A172 (cell line): ENCODE results near the gene AGFG2. TPM values are rescaled to one million over a fixed set of nuclear protein-coding genes. Genes with fewer than 3 reads are reported as not detected.

Experiments
- DNase-seq: peaks from one replicate; pipeline ENCODE4 v3.0.0-alpha.2; 2015; ENCODE audit warnings: low spot score
- total RNA-seq: library from RNA; depleted of rRNA; stranded (reverse); fragments of >200 nt; shearing (Covaris generic); gene quantifications from 2 replicates; pipeline ENCODE4 v1.2.3, GENCODE V29; 2014

Gene AGFG2
- total RNA-seq, 1 experiment from 2014 or later: 6.8 TPM

- no peak for DNase-seq
These were observed 46.7 kb downstream of the AGFG2 start, which contains the start of gene LRCH4 for GRCh38 chr7:100585511-100586265. LRCH4 (minus strand) TSS chr7:100586129; CDS start chr7:100586100, 29 bp downstream.

DNA sequence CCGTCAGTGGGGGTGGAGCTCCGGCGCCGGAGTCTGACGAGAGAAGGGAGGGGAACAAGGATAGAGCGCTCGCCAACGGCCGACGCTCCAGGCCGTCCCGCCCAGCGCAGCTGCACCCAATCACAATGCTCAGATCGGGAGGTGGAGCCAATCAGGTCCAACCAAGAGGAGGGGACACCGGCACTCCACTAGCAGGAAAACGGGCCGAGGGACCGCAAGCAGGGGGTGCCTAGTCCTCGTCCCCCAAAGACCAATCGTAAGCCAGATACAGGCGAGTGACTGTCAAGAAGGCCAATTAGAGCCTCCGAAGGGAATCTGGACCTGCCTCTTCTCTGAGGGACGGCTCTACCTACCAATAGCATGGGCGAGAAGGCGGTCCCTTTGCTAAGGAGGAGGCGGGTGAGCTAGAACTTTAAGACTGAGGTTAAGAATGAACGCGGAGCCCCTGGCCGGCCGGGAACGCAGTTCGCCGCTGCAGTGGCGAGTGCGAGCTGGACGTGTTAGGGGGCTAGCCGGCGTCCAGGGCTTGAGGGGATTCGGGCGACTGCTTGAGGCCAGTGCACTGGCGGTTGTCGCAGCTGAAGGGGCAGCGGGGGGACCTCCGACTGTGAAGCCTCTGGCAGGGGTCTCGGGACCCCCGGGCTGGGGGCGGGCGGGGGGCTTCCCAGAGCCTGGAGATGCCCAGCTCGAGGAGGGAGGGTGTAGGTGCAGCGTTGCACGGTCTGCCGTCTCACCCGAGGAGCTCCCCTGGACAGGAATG is 47.4 kb downstream of the AGFG2 start, which contains the start of gene FBXO24:
Gene FBXO24, plus strand, starts transcription at position 63 of the 760 bp plus-strand sequence. Its CDS starts 298 bp downstream, at position 361.
- peak; percentile 100 for DNase-seq

DNA sequence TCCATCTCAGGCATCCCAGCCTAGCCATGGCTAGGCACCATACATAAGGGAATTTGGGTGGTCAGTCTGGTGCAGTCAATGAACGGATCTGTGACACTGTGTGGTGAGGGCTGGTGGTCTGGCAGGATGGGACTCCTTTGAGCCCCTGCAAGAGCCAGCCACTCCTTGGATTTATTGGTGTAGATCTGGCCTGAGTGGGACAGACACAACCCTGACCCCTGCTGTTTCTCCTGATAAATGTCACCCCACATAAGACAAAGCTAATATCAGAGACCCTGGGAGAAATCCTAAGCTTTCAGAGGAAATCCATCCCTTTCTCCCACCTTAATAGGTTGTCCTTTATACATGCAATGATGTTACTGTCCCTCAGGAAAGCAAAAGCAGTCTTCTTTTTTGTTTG is 49.4 kb downstream of the AGFG2 start:
- no peak for DNase-seq

DNA sequence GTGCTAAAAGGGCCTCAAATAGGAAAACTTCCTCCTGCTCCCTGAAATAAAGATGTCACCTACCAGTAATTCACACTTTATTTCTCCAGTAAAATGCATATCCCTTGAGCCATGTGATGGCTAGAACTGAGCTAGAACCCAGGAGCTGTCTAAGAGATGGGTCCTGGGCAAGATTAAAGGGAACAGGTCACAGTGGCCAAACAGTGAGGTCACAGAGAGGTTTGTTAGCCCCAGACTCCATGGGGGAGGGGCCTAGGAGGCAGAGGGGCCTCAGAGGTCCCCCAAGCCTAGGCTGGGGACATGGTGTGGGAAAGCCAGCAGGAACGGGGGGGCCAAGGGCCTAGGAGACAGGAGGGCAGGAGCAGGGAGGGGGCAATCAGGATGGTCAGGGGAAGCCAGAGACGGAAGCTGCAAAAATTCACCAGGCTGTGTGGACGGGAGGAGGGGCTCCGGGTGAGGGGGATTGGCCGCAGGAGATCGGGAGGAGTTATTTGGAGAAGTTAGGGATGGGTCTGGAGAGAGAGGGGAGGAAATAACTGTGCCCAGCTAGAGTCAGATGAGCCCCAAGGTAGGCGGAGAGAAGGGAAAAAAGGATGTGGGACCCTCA is 50.4 kb downstream of the AGFG2 start:
- no peak for DNase-seq

DNA sequence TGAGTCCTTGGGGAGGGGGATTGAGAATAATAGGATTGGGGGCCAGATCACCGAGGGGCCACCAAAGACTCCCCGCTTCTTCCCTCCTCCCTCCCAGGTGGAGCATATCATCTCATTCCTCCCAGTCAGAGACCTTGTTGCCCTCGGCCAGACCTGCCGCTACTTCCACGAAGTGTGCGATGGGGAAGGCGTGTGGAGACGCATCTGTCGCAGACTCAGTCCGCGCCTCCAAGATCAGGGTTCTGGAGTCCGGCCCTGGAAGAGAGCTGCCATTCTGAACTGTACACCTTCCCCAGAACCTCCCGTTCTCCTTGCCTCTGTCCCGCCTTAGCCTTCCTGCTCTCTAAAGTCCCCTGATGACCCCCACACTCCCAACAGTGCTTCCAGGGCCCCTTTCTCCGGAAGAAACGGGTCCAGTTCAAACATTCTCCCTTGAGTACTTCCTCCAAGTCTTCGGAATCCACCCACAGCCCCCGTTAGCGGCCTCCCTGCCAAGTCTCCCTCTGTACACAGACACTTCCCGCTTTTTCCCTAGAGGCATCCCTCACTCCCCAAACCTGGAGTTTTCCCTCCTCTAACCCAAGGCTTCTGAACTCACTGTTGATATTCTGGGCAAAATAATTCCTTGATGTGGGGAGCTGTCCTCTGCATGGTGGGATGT is 51.2 kb downstream of the AGFG2 start:
- DNase-seq: no peak

DNA sequence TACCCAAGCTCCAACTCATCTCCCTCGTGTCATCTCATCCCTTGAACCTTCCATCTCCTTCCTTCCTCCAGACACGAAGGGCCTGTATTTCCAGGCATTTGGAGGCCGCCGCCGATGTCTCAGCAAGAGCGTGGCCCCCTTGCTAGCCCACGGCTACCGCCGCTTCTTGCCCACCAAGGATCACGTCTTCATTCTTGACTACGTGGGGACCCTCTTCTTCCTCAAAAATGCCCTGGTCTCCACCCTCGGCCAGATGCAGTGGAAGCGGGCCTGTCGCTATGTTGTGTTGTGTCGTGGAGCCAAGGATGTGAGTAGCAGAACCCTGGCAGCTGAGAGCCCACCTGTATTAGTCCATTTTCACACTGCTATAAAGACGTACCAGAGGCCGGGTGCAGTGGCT is 52.6 kb downstream of the AGFG2 start:
- no peak for DNase-seq

GRCh38 chr7:100595188-100595587 is 56.2 kb downstream of the AGFG2 start:
- no peak for DNase-seq

DNA sequence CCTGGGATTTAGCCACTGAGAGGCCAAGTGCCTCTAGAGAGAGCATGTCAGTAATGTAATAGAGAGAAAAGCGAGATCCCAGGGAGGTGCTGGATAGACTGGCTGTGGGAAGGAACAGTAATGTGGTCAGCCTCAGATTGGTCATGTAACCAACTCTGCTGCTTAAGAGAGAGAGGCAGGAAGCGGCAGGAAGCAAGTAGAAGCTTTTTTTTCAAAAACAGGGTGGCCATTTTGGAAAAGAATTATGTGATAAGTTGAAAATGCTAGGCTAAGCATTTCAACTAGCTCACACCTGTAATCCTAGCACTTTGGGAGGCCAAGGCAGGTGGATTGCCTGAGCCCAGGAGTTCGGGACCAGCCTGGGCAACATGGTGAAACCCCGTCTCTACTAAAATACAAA is 59.4 kb downstream of the AGFG2 start:
- peak; percentile 26 for DNase-seq

DNA sequence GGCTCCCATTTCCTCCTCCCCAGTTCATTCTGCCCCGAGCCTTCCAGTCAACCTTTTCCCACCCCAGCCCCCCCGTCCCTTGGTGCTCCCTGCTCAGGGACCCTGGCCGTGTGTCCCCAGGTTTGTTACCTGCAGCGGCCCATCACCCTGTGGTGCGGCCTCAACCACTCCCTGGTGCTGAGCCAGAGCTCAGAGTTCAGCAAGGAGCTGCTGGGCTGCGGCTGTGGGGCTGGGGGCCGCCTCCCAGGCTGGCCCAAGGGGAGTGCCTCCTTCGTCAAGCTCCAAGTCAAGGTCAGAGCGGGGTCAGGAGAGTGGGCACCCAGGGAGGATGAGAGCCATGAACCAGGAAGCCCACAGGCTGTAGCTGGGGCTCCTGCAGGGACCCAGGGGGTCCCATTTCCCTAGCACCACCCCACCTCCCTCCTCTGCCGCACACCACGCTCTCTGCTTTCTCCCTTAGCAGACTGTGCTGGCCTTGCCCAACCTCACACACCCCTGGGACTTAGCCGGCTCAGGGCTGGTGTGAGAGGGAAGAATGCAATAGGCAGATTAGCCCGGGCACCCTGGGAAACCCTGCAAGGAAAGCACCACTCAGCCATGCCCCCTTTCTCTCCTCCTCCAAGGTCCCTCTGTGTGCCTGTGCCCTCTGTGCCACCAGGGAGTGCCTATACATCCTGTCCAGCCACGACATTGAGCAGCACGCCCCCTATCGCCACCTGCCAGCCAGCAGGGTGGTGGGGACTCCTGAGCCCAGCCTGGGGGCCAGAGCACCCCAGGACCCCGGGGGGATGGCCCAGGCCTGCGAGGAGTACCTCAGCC is 61.1 kb downstream of the AGFG2 start:
- no peak for DNase-seq

DNA sequence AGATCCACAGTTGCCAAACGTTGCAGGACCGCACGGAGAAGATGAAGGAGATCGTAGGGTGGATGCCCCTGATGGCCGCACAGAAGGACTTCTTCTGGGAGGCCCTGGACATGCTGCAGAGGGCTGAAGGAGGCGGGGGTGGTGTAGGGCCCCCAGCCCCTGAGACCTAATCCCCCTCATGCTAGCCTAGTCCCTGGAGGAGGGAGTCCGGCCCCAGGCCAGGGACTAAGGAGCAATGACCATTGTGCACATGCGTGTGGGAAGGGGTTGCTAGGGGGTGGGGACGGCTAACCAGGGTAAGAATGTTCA is 61.7 kb downstream of the AGFG2 start:
- no peak for DNase-seq

DNA sequence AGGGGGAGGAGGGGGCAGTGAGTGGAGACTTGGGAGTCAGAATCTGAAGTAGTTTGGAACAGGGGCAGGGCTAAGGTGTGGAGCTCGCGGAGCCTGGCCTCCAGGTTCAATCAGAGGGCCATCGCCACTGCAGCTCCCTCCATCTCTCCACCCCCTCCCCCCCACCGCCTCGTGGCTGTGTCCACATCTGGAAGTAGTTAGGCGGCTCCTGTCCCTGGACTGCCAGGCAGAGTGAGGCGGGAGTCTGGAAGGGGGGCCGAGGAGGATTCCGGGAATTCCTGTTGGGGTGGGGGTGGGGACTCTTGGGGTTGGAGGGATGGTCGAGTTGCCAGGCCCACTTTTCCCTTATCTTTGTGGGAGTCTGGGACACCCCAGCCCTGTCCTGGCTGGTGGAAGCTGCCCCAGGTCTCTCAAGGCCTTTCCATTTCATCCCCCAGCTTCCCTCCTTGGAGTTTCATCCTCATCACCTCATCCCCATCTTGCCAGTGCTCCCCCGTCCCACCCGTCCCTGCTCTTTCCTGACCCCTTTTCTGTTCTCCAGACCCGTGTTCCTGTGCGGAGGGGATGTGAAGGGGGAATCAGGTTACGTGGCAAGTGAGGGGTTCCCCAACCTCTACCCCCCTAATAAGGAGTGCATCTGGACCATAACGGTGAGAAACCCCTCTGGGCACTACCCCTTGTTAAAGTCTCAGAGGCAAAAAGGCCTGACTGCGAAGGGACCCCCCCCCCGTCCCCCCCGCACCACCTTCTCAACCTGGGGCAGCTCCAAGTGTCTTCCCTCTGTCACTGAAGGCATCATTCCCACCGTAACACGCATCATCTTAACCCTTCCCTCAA is 64.1 kb downstream of the AGFG2 start:
- DNase-seq: peak; percentile 60

DNA sequence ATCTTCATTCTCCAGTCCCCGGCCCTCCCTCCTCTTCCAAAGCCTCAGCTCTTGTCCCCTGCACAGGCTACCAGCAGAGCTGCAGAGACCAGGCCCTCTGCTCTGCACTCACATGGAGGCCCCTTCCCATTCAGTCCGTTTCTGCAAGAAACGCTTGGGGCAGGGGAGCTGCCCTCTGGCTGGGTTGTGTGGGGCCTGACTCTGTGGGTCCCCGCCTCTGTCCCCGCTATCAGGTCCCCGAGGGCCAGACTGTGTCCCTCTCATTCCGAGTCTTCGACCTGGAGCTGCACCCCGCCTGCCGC is 64.7 kb downstream of the AGFG2 start:
- no peak for DNase-seq

DNA sequence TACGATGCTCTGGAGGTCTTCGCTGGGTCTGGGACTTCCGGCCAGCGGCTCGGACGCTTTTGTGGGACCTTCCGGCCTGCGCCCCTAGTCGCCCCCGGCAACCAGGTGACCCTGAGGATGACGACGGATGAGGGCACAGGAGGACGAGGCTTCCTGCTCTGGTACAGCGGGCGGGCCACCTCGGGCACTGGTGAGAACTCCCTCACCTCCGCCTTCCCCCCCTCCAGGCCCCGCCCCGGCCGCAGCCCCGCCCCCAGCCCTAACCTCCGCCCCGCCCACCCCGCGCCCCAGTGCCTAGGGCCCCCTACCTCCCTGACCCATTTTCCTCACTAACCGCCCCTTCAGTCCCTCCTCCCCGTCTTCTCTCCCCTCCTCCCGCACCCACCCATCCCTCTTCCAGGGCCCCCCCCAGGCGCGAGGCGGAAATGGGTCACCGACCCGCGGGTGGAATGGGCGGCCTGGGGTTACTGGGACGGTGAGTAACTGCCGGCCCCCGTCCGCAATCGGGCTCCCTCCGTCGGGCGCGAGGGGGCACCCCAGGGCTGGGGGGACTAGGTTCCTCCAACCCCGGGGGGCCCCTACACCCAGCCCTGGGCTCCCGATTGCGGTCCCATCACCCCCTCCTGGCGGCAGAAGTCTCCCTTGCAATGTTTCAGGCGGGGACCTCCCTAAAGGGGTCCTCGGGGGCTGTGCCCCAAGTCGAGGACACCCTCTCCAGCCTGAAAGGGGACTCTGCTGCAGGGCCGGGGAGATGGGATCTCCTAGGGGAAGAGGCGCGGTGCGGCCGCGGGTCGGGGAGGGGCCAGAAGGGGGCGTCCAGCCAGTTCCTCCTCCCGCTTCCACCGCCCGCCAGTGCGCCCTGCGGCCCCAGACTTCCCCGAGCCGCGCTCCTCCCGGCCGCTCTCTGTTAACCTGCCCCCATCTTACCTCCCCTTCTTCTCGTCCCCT is 65.3 kb downstream of the AGFG2 start:
- DNase-seq: peak; percentile 40

DNA sequence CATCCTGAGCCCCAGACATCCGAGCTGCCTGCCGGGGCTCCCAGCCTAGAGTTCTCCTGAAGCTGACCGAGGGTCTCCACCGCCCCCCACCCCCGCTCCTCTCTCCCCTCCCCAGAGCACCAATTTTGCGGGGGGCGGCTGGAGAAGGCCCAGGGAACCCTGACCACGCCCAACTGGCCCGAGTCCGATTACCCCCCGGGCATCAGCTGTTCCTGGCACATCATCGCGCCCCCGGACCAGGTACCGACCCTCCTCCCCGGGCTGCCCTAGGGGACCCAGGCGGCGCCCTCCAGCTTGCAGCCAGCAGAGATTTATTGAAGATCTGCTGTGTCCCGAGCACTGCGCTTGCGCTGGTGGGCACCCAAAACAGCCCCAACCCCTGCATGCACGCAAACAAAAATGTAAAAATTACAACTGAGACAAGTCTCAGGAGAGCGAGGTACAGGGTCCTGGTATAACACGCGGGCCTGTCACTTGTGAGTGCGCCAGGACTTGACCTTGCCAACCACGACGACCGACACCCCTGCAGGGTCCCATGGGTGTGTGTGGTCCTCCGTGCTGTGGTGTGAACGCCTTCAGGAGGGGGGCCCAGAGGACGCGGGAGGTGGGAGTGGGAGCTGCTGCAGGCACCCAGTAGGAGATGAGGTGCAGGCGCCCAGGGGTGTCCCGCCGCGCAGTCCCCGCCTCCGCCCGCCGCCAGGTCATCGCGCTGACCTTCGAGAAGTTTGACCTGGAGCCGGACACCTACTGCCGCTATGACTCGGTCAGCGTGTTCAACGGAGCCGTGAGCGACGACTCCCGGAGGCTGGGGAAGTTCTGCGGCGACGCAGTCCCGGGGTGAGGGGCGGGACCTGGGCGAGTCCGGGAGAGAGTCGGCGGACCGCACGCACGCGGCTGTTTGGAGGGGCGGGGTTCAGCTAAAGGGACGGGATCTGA is 66.2 kb downstream of the AGFG2 start:
- no peak for DNase-seq

GRCh38 chr7:100606313-100606712 is 67.3 kb downstream of the AGFG2 start:
- no peak for DNase-seq

- DNase-seq: no peak
These were observed 68.1 kb downstream of the AGFG2 start for GRCh38 chr7:100607111-100607510.

DNA sequence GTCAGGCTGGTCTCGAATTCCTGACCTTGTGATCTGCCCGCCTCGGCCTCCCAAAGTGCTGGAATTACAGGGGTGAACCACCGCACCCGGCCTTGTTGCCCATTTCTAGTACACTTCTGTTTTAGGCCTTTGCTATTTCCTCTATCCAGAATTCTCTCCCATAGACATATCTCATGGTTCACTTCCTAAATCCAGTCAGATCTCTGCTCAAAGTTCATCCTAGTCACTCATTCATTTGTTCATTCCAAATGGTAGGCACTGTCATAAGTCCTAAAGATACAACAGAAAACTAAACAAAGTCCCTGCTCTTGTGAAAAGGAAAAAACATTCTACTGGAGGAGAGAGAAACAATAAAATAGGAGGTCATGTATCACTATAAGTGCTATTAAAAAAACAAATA is 71.0 kb downstream of the AGFG2 start:
- no peak for DNase-seq

DNA sequence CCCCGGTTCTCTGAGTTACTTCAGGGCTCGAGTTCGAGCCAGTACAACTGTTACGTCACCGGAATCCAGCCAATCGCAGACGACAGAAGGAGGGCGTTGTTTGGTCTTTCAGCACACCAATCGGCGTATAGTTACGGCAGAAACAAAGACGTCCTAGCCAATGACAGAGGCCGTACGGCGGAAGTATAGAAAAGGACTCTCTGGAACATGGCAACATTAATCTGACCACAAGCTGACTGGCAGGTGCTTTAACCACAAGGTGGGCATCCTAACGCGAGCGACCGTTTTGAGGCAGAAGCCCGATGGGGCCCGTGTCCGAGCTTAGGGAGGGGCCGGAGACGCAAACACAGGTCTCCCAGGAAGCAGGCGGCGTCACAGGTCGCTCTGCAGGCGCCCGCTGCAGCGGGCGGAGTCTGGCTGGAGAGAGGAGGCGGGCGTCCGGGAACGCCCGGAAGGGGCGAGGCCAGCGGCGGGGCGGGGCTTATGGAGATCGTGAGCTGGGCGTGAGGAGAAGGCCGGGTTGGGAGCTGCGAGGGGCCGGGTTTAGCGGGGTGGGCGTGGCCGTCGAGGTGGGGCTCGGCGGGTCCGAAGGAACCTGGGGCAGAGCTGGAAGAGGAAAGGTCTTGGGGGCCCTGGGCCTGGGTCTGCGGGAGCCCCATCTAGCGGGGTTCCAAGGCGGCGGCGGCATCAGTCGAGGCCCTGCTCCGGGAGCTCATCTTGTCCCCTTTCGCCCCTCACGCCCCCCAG is 73.2 kb downstream of the AGFG2 start, which contains the start of gene MOSPD3:
Gene MOSPD3, plus strand, starts transcription at position 558 of the 747 bp plus-strand sequence. CDS start 252 bp downstream, outside the sequence.
- peak; percentile 100 for DNase-seq
